IMR-90 (cell line): ENCODE results near the gene PLRG1. TPM values are rescaled to one million over a fixed set of nuclear protein-coding genes. Genes with fewer than 3 reads are reported as not detected.
A peak's percentile ranks its signal among the peaks of the same experiment; 100 is the strongest.

Experiments used
- ATAC-seq: fragments of 200-7000 bp; cut with Tn5 transposase; 2 replicates; pipeline ENCODE4 v1.9.1; 2020; ENCODE audit warnings: low read depth, mild to moderate bottlenecking, moderate library complexity
- BruUV-seq: library from RNA; stranded (reverse); fragments of 400-500 nt; replicated peaks from 2 replicates; lab custom pipeline; 2021; lab: Mats Ljungman, UMichigan
- CTCF ChIA-PET: fragments of 300-600 bp; formaldehyde crosslinking; extraction: SDS; loops from one replicate; lab custom pipeline; 2021; ENCODE audit warnings: antibody characterized with exemption; lab: Yijun Ruan, JAX
- POLR2A ChIA-PET: fragments of 300-600 bp; sonication (Branson Sonifier 250); formaldehyde crosslinking; loops from one replicate; lab custom pipeline; 2022; ENCODE audit warnings: antibody characterized with exemption; ENCODE audit not compliant: unreplicated experiment; lab: Charles Lee
- DNase-seq: peaks from one replicate; pipeline ENCODE4 v3.0.0; 2013
- H2AFZ ChIP-seq: replicated peaks from 2 replicates; pipeline ENCODE3; 2013; ENCODE audit warnings: low read length, mild to moderate bottlenecking; ENCODE audit not compliant: poor library complexity
- H2AK5ac ChIP-seq: 2 replicates; pipeline ENCODE4 v1.6.1; 2013; ENCODE audit warnings: low read depth, low read length, inconsistent platforms
- H2AK9ac ChIP-seq: replicated peaks from 2 replicates; pipeline ENCODE3; 2013; ENCODE audit warnings: mild to moderate bottlenecking, low read depth, low read length, moderate library complexity; ENCODE audit not compliant: poor library complexity
- H2BK120ac ChIP-seq: 2 replicates; pipeline ENCODE4 v1.6.1; 2013; ENCODE audit warnings: low read depth, low read length, inconsistent platforms
- H2BK15ac ChIP-seq: 3 replicates; pipeline ENCODE4 v1.6.1; 2013; ENCODE audit warnings: low read depth, low read length, inconsistent platforms
- H2BK20ac ChIP-seq: 2 replicates; pipeline ENCODE4 v1.6.1; 2013; ENCODE audit warnings: low read depth, mild to moderate bottlenecking, inconsistent platforms, low read length, moderate library complexity
- H2BK5ac ChIP-seq: 2 replicates; pipeline ENCODE4 v1.6.1; 2013; ENCODE audit warnings: mild to moderate bottlenecking, low read depth, low read length, inconsistent platforms; ENCODE audit not compliant: poor library complexity, severe bottlenecking
- H3K14ac ChIP-seq: replicated peaks from 2 replicates; pipeline ENCODE4 v1.6.1; 2013; ENCODE audit warnings: low read depth, low read length, inconsistent platforms
- H3K18ac ChIP-seq: 2 replicates; pipeline ENCODE4 v1.6.1; 2013; ENCODE audit warnings: low read depth, low read length, control low read depth
- H3K23ac ChIP-seq: 2 replicates; pipeline ENCODE4 v1.6.1; 2013; ENCODE audit warnings: low read depth, low read length, inconsistent platforms
- H3K27ac ChIP-seq: 2 replicates; pipeline ENCODE4 v1.5.1; 2013; ENCODE audit warnings: mild to moderate bottlenecking, control low read depth, low read length; ENCODE audit not compliant: insufficient read depth
- H3K27me3 ChIP-seq: 2 replicates; pipeline ENCODE4 v1.6.1; 2013; ENCODE audit warnings: low read length; ENCODE audit not compliant: control insufficient read depth, insufficient read depth
- H3K36me3 ChIP-seq: 2 replicates; pipeline ENCODE4 v1.6.1; 2013; ENCODE audit warnings: low read length, mixed read lengths; ENCODE audit not compliant: control insufficient read depth, insufficient read depth
- H3K4ac ChIP-seq: 2 replicates; pipeline ENCODE4 v1.6.1; 2013; ENCODE audit warnings: low read depth, low read length, inconsistent platforms
- H3K4me1 ChIP-seq: 2 replicates; pipeline ENCODE4 v1.6.1; 2013; ENCODE audit warnings: low read length, mixed read lengths; ENCODE audit not compliant: control insufficient read depth, insufficient read depth
- H3K4me2 ChIP-seq: 2 replicates; pipeline ENCODE4 v1.6.1; 2013; ENCODE audit warnings: low read depth, mild to moderate bottlenecking, control low read depth, low read length, moderate library complexity
- H3K4me3 ChIP-seq: 2 replicates; pipeline ENCODE4 v1.5.1; 2013; ENCODE audit warnings: low read depth, mild to moderate bottlenecking, control low read depth, low read length, moderate library complexity; ENCODE audit not compliant: insufficient read depth
- H3K56ac ChIP-seq: 2 replicates; pipeline ENCODE4 v1.6.1; 2013; ENCODE audit warnings: low read length, inconsistent platforms; ENCODE audit not compliant: insufficient read depth; ENCODE audit errors: extremely low read depth
- H3K79me1 ChIP-seq, 2 experiments: 2 replicates each; pipeline ENCODE4 v1.6.1; 2013; ENCODE audit warnings: low read length in 2 of 2, inconsistent platforms in 1 of 2, low read depth in 1 of 2
- H3K9ac ChIP-seq: 2 replicates; pipeline ENCODE4 v1.6.1; 2013; ENCODE audit warnings: low read depth, low read length, control low read depth
- H3K9me1 ChIP-seq: 2 replicates; pipeline ENCODE4 v1.6.1; 2013; ENCODE audit warnings: low read length, inconsistent platforms; ENCODE audit not compliant: insufficient read depth
- H3K9me3 ChIP-seq: 2 replicates; pipeline ENCODE4 v1.6.1; 2013; ENCODE audit warnings: low read length; ENCODE audit not compliant: control insufficient read depth, insufficient read depth
- H4K20me1 ChIP-seq: 2 replicates; pipeline ENCODE4 v1.6.1; 2013; ENCODE audit warnings: low read length, inconsistent platforms; ENCODE audit not compliant: insufficient read depth
- H4K5ac ChIP-seq: 2 replicates; pipeline ENCODE4 v1.6.1; 2013; ENCODE audit warnings: mild to moderate bottlenecking, low read depth, low read length, control low read depth
- H4K8ac ChIP-seq, 2 experiments: 2 replicates each; pipeline ENCODE4 v1.6.1; 2013; ENCODE audit warnings: low read depth in 2 of 2, low read length in 2 of 2, control low read depth in 1 of 2, inconsistent platforms in 1 of 2
- H4K91ac ChIP-seq: 2 replicates; pipeline ENCODE4 v1.6.1; 2013; ENCODE audit warnings: low read depth, low read length, inconsistent platforms; ENCODE audit not compliant: insufficient read depth
- CEBPB ChIP-seq: IDR thresholded peaks from 2 replicates; pipeline ENCODE4 v1.6.1; 2012; ENCODE audit warnings: low read depth, low read length, improper control_type of control experiment
- RCOR1 ChIP-seq: IDR thresholded peaks from 2 replicates; pipeline ENCODE4 v1.6.1; 2012; ENCODE audit warnings: mild to moderate bottlenecking, low read length, improper control_type of control experiment; ENCODE audit not compliant: insufficient replicate concordance
- WGBS, 2 experiments: methylation state at CpG; one replicate each; pipeline versions ENCODE4 v1.1.5 to v1.1.7; 2013; ENCODE audit warnings: missing lambda C conversion rate in 2 of 2; ENCODE audit not compliant: insufficient read length in 1 of 2; ENCODE audit errors: extremely low coverage in 2 of 2; 5-methylcytosine and 5-hydroxymethylcytosine counted together
- dilution Hi-C: fragments of 300-500 bp; cut with HindIII; formaldehyde crosslinking; loops from one replicate; pipeline ENCODE4 v1.14.3; 2018; ENCODE audit warnings: low sequenced_read_pairs; ENCODE audit not compliant: unreplicated experiment
- in situ Hi-C: fragments of 300-500 bp; cut with MboI; formaldehyde crosslinking; loops from 3 replicates; pipeline ENCODE4 v1.14.3; 2019; ENCODE audit warnings: low sequenced_read_pairs, inconsistent platforms, mixed read lengths
- intact Hi-C: fragments of 100-400 bp; cut with micrococcal nuclease; formaldehyde crosslinking; loops from 2 replicates; pipeline ENCODE4 v1.10.0; 2022
- polyA plus RNA-seq, 3 experiments: library from polyadenylated mRNA; depleted of rRNA; stranded (reverse); fragments of >200 nt; gene quantifications; 2 replicates each; pipeline ENCODE4 v1.2.3, GENCODE V29; 2012; ENCODE audit warnings: low replicate concordance in 1 of 3
- total RNA-seq: library from RNA; depleted of rRNA; stranded (reverse); fragments of >200 nt; gene quantifications from 2 replicates; pipeline ENCODE4 v1.2.3, GENCODE V29; 2012

The PLRG1 gene
- total and polyA plus RNA-seq, 2 of the 4 experiments (the other 2 are of a cell fraction): 76.1 to 200 TPM

- Histone ChIP-seq H2BK5ac (no peak overlapping the region), H4K91ac (no peak overlapping the region), H2AK5ac (no peak overlapping the region), H3K9me3 (no peaks in the 10 kb centered on the region), H3K23ac (no peak overlapping the region), H4K20me1 (no peaks in the 10 kb centered on the region), H3K79me1 (no peaks in the 10 kb centered on the region), H3K56ac (no peak overlapping the region), H2BK20ac (no peak overlapping the region), H3K14ac (no peak overlapping the region), H2BK120ac (no peak overlapping the region), H4K8ac (no peak overlapping the region), H3K27me3 (no peaks in the 10 kb centered on the region; the same call in 1 of the 2 replicates), H3K4me3 (no peak overlapping the region), H3K36me3 (no peaks in the 10 kb centered on the region), H3K4me1 (no peaks in the 10 kb centered on the region), H4K5ac (no peak overlapping the region), H3K9ac (no peak overlapping the region), H3K9me1 (no peaks in the 10 kb centered on the region), H3K4ac (no peak overlapping the region), H3K18ac (no peak overlapping the region), H3K4me2 (no peak overlapping the region), H3K27ac (no peak overlapping the region), H2BK15ac (no peak overlapping the region), H2AK9ac (no peak overlapping the region), H2AFZ (no peak overlapping the region)
- intact Hi-C loops: no loop called here
- CTCF ChIA-PET: no interaction called here
- POLR2A ChIA-PET: no interaction called here
- BruUV-seq: no TSS peak
- dilution Hi-C loops: no loop called here
- ATAC-seq (no peak), DNase-seq (no peak)
- WGBS, 2 experiments: no CpG with 5 or more reads among the region's 2 CpGs
- TF ChIP-seq CEBPB: peak; percentile 61
- no peak for TF ChIP-seq RCOR1
- in situ Hi-C loops: no loop called here
Observed at GRCh38 chr4:154526151-154526550, 24.0 kb downstream of the PLRG1 start.
